Keratinocyte (primary cell): Measurements from ENCODE around the gene PPP4R2. TPM values are rescaled to one million over a fixed set of nuclear protein-coding genes. Genes with fewer than 3 reads are reported as not detected.

Experiments
- DNase-seq: peaks from one replicate; pipeline ENCODE4 v3.0.0-alpha.2; 2011; ENCODE audit warnings: low read depth, missing footprints, low spot score
- FAIRE-seq: peaks from 2 replicates; lab custom pipeline; 2011; peaks lifted over from hg19 to GRCh38; lab: Jason Lieb, UNC
- H2AFZ ChIP-seq: 2 replicates; pipeline ENCODE4 v1.6.0; 2012; ENCODE audit warnings: low read length, control low read depth, inconsistent platforms; ENCODE audit not compliant: control insufficient read depth
- H3K27ac ChIP-seq: 2 replicates; pipeline ENCODE4 v1.5.1; 2011; ENCODE audit warnings: low read length; ENCODE audit not compliant: control insufficient read depth, insufficient read depth
- H3K27me3 ChIP-seq: 3 replicates; pipeline ENCODE4 v1.6.0; 2011; ENCODE audit warnings: low read length; ENCODE audit not compliant: control insufficient read depth, insufficient read depth; ENCODE audit errors: extremely low read depth
- H3K36me3 ChIP-seq, 2 experiments: 2 replicates in 1 of 2; 3 replicates in 1 of 2; pipeline ENCODE4 v1.5.1; 2011; ENCODE audit warnings: low read length in 2 of 2, mild to moderate bottlenecking in 1 of 2; ENCODE audit not compliant: control insufficient read depth in 2 of 2, insufficient read depth in 2 of 2; ENCODE audit errors: extremely low read depth in 1 of 2
- H3K4me1 ChIP-seq: 3 replicates; pipeline ENCODE4 v1.5.1; 2011; ENCODE audit warnings: low read length; ENCODE audit not compliant: control insufficient read depth, insufficient read depth; ENCODE audit errors: extremely low read depth
- H3K4me2 ChIP-seq: 3 replicates; pipeline ENCODE4 v1.6.0; 2011; ENCODE audit warnings: low read depth, low read length; ENCODE audit not compliant: control insufficient read depth, insufficient read depth; ENCODE audit errors: extremely low read depth
- H3K4me3 ChIP-seq, 3 experiments: fragments of 200-600 bp in 1 of 3; sonication (generic) in 1 of 3; 2 replicates in 2 of 3; 3 replicates in 1 of 3; pipeline ENCODE4 v1.5.1; 2011 to 2016; ENCODE audit warnings: low read length in 3 of 3, mild to moderate bottlenecking in 3 of 3, control low read depth in 2 of 3, inconsistent platforms in 1 of 3, low read depth in 1 of 3, mixed read lengths in 1 of 3, mixed run types in 1 of 3, moderate library complexity in 1 of 3; ENCODE audit not compliant: control insufficient read depth in 2 of 3, insufficient read depth in 2 of 3; ENCODE audit errors: extremely low read depth in 1 of 3
- H3K79me2 ChIP-seq: 2 replicates; pipeline ENCODE4 v1.6.0; 2012; ENCODE audit warnings: low read length; ENCODE audit not compliant: control insufficient read depth, insufficient read depth
- H3K9ac ChIP-seq: 3 replicates; pipeline ENCODE4 v1.6.0; 2011; ENCODE audit warnings: low read length; ENCODE audit not compliant: control insufficient read depth, insufficient read depth; ENCODE audit errors: extremely low read depth
- H3K9me1 ChIP-seq: 3 replicates; pipeline ENCODE4 v1.6.0; 2011; ENCODE audit warnings: low read length; ENCODE audit not compliant: control insufficient read depth, insufficient read depth; ENCODE audit errors: extremely low read depth
- H3K9me3 ChIP-seq: 2 replicates; pipeline ENCODE4 v1.5.1; 2012; ENCODE audit warnings: low read depth, low read length; ENCODE audit not compliant: control insufficient read depth
- H4K20me1 ChIP-seq: 3 replicates; pipeline ENCODE4 v1.6.0; 2011; ENCODE audit warnings: low read length; ENCODE audit not compliant: control insufficient read depth, insufficient read depth; ENCODE audit errors: extremely low read depth
- EZH2 ChIP-seq: IDR thresholded peaks from one replicate; pipeline ENCODE4 v1.6.1; 2012; ENCODE audit warnings: inconsistent platforms, mild to moderate bottlenecking, low read length, moderate library complexity
- dilution Hi-C: fragments of 300-500 bp; cut with MboI; formaldehyde crosslinking; loops from one replicate; pipeline ENCODE4 v1.7.0; 2020; ENCODE audit warnings: low sequenced_read_pairs; ENCODE audit not compliant: extremely low pct_ligation_motif_present
- polyA plus RNA-seq, 5 experiments: library from polyadenylated mRNA; depleted of rRNA in 3 of 5; stranded (reverse) in 3 of 5; stranded (forward) in 1 of 5; unstranded in 1 of 5; fragments of >200 nt; gene quantifications; 1 replicate in 1 of 5; 2 replicates in 3 of 5; 3 replicates in 1 of 5; pipeline versions ENCODE4 v1.2.1 to v1.2.3, GENCODE V29; 2011 to 2012; ENCODE audit warnings: missing spikeins in 2 of 5, low read depth in 1 of 5, low replicate concordance in 1 of 5
- TF ChIP-seq, protein P1 (sequence below), 3 experiments: IDR thresholded peaks in 1 of 3; conservative IDR thresholded peaks in 1 of 3; optimal IDR thresholded peaks in 1 of 3; 2 replicates in 2 of 3; 3 replicates in 1 of 3; pipeline versions ENCODE3 to v1.5.1; 2011; ENCODE audit warnings: low read length in 3 of 3, mild to moderate bottlenecking in 3 of 3, moderate library complexity in 2 of 3, control low read depth in 1 of 3, inconsistent platforms in 1 of 3; ENCODE audit not compliant: insufficient read depth in 2 of 3; ENCODE audit errors: extremely low read depth in 1 of 3

The PPP4R2 gene
- polyA plus RNA-seq, 1 donor (not counting 4 experiments of a cell fraction or from before 2014, with no cell fraction given): 46.6 TPM

DNA sequence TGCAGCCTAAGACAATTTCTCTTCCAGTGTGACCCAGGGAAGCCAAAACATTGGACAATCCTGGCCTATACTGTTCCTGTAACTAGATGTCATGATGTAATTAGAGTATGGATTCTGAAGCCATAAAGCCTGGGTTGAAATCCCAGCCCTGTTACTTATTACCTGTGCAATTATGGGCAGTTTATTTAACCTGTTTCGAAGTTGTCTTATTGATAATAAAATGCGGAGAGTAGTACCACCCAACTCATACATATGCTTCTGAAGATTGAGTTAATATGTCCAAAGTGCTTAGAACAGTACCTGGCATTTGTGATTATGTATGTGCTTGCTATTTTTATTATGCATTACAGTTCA, 30.1 kb downstream of the PPP4R2 start:
- dilution Hi-C loops: no loop called here
- no peak for DNase-seq
- peaks cover 96% of the 10 kb centered on the region for H3K79me2 ChIP-seq
- H3K9ac ChIP-seq: no peak overlapping the region
- H3K4me2 ChIP-seq: no peak overlapping the region
- peaks cover 6% of the 10 kb centered on the region for H3K9me1 ChIP-seq
- peaks cover 32% of the 10 kb centered on the region for H3K4me1 ChIP-seq
- H4K20me1 ChIP-seq: peaks cover 36% of the 10 kb centered on the region
- no peak overlapping the region for H2AFZ ChIP-seq
- FAIRE-seq: no peak
- no peaks in the 10 kb centered on the region for H3K27me3 ChIP-seq
- H3K9me3 ChIP-seq: no peaks in the 10 kb centered on the region
- no peak overlapping the region for H3K4me3 ChIP-seq
- no peaks in the 10 kb centered on the region for H3K36me3 ChIP-seq
- TF ChIP-seq EZH2: no peak
- TF ChIP-seq, protein P1, sequence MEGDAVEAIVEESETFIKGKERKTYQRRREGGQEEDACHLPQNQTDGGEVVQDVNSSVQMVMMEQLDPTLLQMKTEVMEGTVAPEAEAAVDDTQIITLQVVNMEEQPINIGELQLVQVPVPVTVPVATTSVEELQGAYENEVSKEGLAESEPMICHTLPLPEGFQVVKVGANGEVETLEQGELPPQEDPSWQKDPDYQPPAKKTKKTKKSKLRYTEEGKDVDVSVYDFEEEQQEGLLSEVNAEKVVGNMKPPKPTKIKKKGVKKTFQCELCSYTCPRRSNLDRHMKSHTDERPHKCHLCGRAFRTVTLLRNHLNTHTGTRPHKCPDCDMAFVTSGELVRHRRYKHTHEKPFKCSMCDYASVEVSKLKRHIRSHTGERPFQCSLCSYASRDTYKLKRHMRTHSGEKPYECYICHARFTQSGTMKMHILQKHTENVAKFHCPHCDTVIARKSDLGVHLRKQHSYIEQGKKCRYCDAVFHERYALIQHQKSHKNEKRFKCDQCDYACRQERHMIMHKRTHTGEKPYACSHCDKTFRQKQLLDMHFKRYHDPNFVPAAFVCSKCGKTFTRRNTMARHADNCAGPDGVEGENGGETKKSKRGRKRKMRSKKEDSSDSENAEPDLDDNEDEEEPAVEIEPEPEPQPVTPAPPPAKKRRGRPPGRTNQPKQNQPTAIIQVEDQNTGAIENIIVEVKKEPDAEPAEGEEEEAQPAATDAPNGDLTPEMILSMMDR (optimal IDR thresholded peaks at IDR 0.05 in 1 of 3, IDR thresholded peaks at IDR 0.05 in 1 of 3, conservative IDR thresholded peaks at IDR 0.05 in 1 of 3; ENCODE audit: extremely low read depth in 1 of 3, insufficient read depth in 2 of 3, low read length in 3 of 3): no peak
- H3K27ac ChIP-seq: no peak overlapping the region

- dilution Hi-C loops: no loop called here
- Histone ChIP-seq H3K27me3 (no peaks in the 10 kb centered on the region), H2AFZ (no peak overlapping the region), H3K27ac (peak overlapping the region; percentile 72), H3K4me2 (peak overlapping the region; percentile 48), H3K4me3 (no peak overlapping the region), H4K20me1 (peaks cover 35% of the 10 kb centered on the region), H3K9me1 (peaks cover 6% of the 10 kb centered on the region), H3K9ac (no peak overlapping the region), H3K79me2 (peaks cover 96% of the 10 kb centered on the region), H3K36me3 (no peaks in the 10 kb centered on the region), H3K4me1 (peaks cover 29% of the 10 kb centered on the region), H3K9me3 (no peaks in the 10 kb centered on the region)
- TF ChIP-seq EZH2: no peak
- TF ChIP-seq, protein P1 (optimal IDR thresholded peaks at IDR 0.05 in 1 of 3, IDR thresholded peaks at IDR 0.05 in 1 of 3, conservative IDR thresholded peaks at IDR 0.05 in 1 of 3; ENCODE audit: extremely low read depth in 1 of 3, insufficient read depth in 2 of 3, low read length in 3 of 3): no peak
- no peak for FAIRE-seq
- DNase-seq: no peak
Measured at GRCh38 chr3:73028803-73029202, 32.2 kb downstream of the PPP4R2 start.
